Measurements from ENCODE around the gene NCOA3. TPM values are rescaled to one million over a fixed set of nuclear protein-coding genes. Genes with fewer than 3 reads are reported as not detected.

NCOA3 gene
- total RNA-seq, 1 donor: 44.5 TPM

GRCh38 chr20:47476452-47476851 lies 25.2 kb upstream of the NCOA3 start:
- H3K36me3 ChIP-seq (ENCODE audit: insufficient read depth, low read length): no peaks in the 10 kb centered on the region
- H3K27me3 ChIP-seq (ENCODE audit: insufficient read depth, low read length): no peaks in the 10 kb centered on the region
- H3K4me1 ChIP-seq (ENCODE audit: insufficient read depth, low read length): no peaks in the 10 kb centered on the region
- no peaks in the 10 kb centered on the region for H4K20me1 ChIP-seq (ENCODE audit: insufficient read depth, low read length)
- H2AFZ ChIP-seq (ENCODE audit: low read length): no peak overlapping the region
- H3K4me2 ChIP-seq (ENCODE audit: insufficient read depth, low read length): no peak overlapping the region
- no peaks in the 10 kb centered on the region for H3K9me3 ChIP-seq (ENCODE audit: low read depth, low read length)
- no peak overlapping the region for H3K4me3 ChIP-seq (ENCODE audit: insufficient read depth, low read length)
- TF ChIP-seq CTCF (IDR thresholded peaks at IDR 0.05; ENCODE audit: extremely low read depth, low read depth, low read length): no peak
- H3K79me2 ChIP-seq (ENCODE audit: insufficient read depth, low read length): no peaks in the 10 kb centered on the region
- no peak for DNase-seq (ENCODE audit: insufficient read length, low spot score, missing footprints)
- H3K27ac ChIP-seq (ENCODE audit: low read depth, low read length): no peak overlapping the region

GRCh38 chr20:47479093-47479492 lies 22.6 kb upstream of the NCOA3 start:
- H3K27me3 ChIP-seq (ENCODE audit: insufficient read depth, low read length): no peaks in the 10 kb centered on the region
- H3K4me2 ChIP-seq (ENCODE audit: insufficient read depth, low read length): no peak overlapping the region
- no peaks in the 10 kb centered on the region for H3K4me1 ChIP-seq (ENCODE audit: insufficient read depth, low read length)
- H4K20me1 ChIP-seq (ENCODE audit: insufficient read depth, low read length): no peaks in the 10 kb centered on the region
- no peak overlapping the region for H2AFZ ChIP-seq (ENCODE audit: low read length)
- H3K79me2 ChIP-seq (ENCODE audit: insufficient read depth, low read length): no peaks in the 10 kb centered on the region
- no peaks in the 10 kb centered on the region for H3K36me3 ChIP-seq (ENCODE audit: insufficient read depth, low read length)
- DNase-seq (ENCODE audit: insufficient read length, low spot score, missing footprints): no peak
- H3K4me3 ChIP-seq (ENCODE audit: insufficient read depth, low read length): no peak overlapping the region
- no peaks in the 10 kb centered on the region for H3K9me3 ChIP-seq (ENCODE audit: low read depth, low read length)
- no peak for TF ChIP-seq CTCF (IDR thresholded peaks at IDR 0.05; ENCODE audit: extremely low read depth, low read depth, low read length)
- H3K27ac ChIP-seq (ENCODE audit: low read depth, low read length): no peak overlapping the region

GRCh38 chr20:47479506-47479905 lies 22.2 kb upstream of the NCOA3 start:
- no peak for DNase-seq (ENCODE audit: insufficient read length, low spot score, missing footprints)
- no peak overlapping the region for H2AFZ ChIP-seq (ENCODE audit: low read length)
- H3K4me1 ChIP-seq (ENCODE audit: insufficient read depth, low read length): no peaks in the 10 kb centered on the region
- H3K79me2 ChIP-seq (ENCODE audit: insufficient read depth, low read length): no peaks in the 10 kb centered on the region
- no peak overlapping the region for H3K4me3 ChIP-seq (ENCODE audit: insufficient read depth, low read length)
- no peak overlapping the region for H3K4me2 ChIP-seq (ENCODE audit: insufficient read depth, low read length)
- TF ChIP-seq CTCF (IDR thresholded peaks at IDR 0.05; ENCODE audit: extremely low read depth, low read depth, low read length): no peak
- H3K27me3 ChIP-seq (ENCODE audit: insufficient read depth, low read length): no peaks in the 10 kb centered on the region
- no peaks in the 10 kb centered on the region for H4K20me1 ChIP-seq (ENCODE audit: insufficient read depth, low read length)
- no peaks in the 10 kb centered on the region for H3K9me3 ChIP-seq (ENCODE audit: low read depth, low read length)
- H3K27ac ChIP-seq (ENCODE audit: low read depth, low read length): no peak overlapping the region
- no peaks in the 10 kb centered on the region for H3K36me3 ChIP-seq (ENCODE audit: insufficient read depth, low read length)

GRCh38 chr20:47480239-47480638 lies 21.4 kb upstream of the NCOA3 start:
- no peaks in the 10 kb centered on the region for H3K36me3 ChIP-seq (ENCODE audit: insufficient read depth, low read length)
- no peaks in the 10 kb centered on the region for H3K4me1 ChIP-seq (ENCODE audit: insufficient read depth, low read length)
- H3K4me2 ChIP-seq (ENCODE audit: insufficient read depth, low read length): no peak overlapping the region
- no peak for DNase-seq (ENCODE audit: insufficient read length, low spot score, missing footprints)
- no peak for TF ChIP-seq CTCF (IDR thresholded peaks at IDR 0.05; ENCODE audit: extremely low read depth, low read depth, low read length)
- no peaks in the 10 kb centered on the region for H4K20me1 ChIP-seq (ENCODE audit: insufficient read depth, low read length)
- no peaks in the 10 kb centered on the region for H3K27me3 ChIP-seq (ENCODE audit: insufficient read depth, low read length)
- no peak overlapping the region for H2AFZ ChIP-seq (ENCODE audit: low read length)
- H3K9me3 ChIP-seq (ENCODE audit: low read depth, low read length): no peaks in the 10 kb centered on the region
- H3K27ac ChIP-seq (ENCODE audit: low read depth, low read length): no peak overlapping the region
- no peak overlapping the region for H3K4me3 ChIP-seq (ENCODE audit: insufficient read depth, low read length)
- H3K79me2 ChIP-seq (ENCODE audit: insufficient read depth, low read length): no peaks in the 10 kb centered on the region

Data from osteoblast (primary cell).